Aorta (tissue), 5 donors: Measurements from ENCODE around the gene NIPBL. TPM values are rescaled to one million over a fixed set of nuclear protein-coding genes. Genes with fewer than 3 reads are reported as not detected.

ENCODE experiments used
- ATAC-seq: fragments of 200-7000 bp; cut with Tn5 transposase; one replicate; pipeline ENCODE4 v1.9.1; 2022; ENCODE audit warnings: moderate library complexity; ENCODE audit not compliant: low FRiP score
- DNase-seq, 2 donors: peaks; one replicate each; pipeline ENCODE4 v3.0.0-alpha.2; 2020
- H3K27ac ChIP-seq, 2 donors: one replicate each; pipeline ENCODE4 v1.5.1; 2013; ENCODE audit warnings: low read length in 2 of 2, mild to moderate bottlenecking in 2 of 2, moderate library complexity in 2 of 2, control low read depth in 1 of 2, inconsistent platforms in 1 of 2, low read depth in 1 of 2
- H3K27me3 ChIP-seq, 2 donors: one replicate each; pipeline ENCODE4 v1.6.1; 2013; ENCODE audit warnings: control low read depth in 1 of 2, low read length in 1 of 2, mild to moderate bottlenecking in 1 of 2, moderate library complexity in 1 of 2; ENCODE audit not compliant: insufficient read depth in 2 of 2, control insufficient read depth in 1 of 2
- H3K36me3 ChIP-seq, 2 donors: one replicate each; pipeline ENCODE4 v1.6.1; 2013; ENCODE audit warnings: control low read depth in 1 of 2, low read length in 1 of 2, mild to moderate bottlenecking in 1 of 2; ENCODE audit not compliant: insufficient read depth in 2 of 2, control insufficient read depth in 1 of 2
- H3K4me1 ChIP-seq, 2 donors: one replicate each; pipeline ENCODE4 v1.6.1; 2013; ENCODE audit warnings: low read length in 2 of 2, control low read depth in 1 of 2, mild to moderate bottlenecking in 1 of 2, moderate library complexity in 1 of 2; ENCODE audit not compliant: insufficient read depth in 2 of 2, control insufficient read depth in 1 of 2
- H3K4me3 ChIP-seq, 2 donors: one replicate each; pipeline ENCODE4 v1.5.1; 2013; ENCODE audit warnings: low read length in 2 of 2, control low read depth in 1 of 2, mild to moderate bottlenecking in 1 of 2
- H3K9me3 ChIP-seq: one replicate; pipeline ENCODE4 v1.6.1; 2013; ENCODE audit warnings: mild to moderate bottlenecking, low read length; ENCODE audit not compliant: control insufficient read depth
- WGBS, 2 donors: extraction: QIAGEN DNeasy Blood & Tissue Kit; methylation state at CpG; one replicate each; pipeline ENCODE4 v1.1.7; 2013; 5-methylcytosine and 5-hydroxymethylcytosine counted together
- intact Hi-C, 2 donors: fragments of 100-400 bp; cut with DNase I; formaldehyde crosslinking; loops; one replicate each; pipeline versions ENCODE4 v1.14.2 to v1.15.0; 2022
- polyA plus RNA-seq, 2 donors: library from polyadenylated mRNA; stranded (reverse); fragments of 200-250 nt; gene quantifications; one replicate each; pipeline ENCODE4 v1.2.3, GENCODE V29; 2013
- total RNA-seq, 2 donors: library from RNA; stranded (reverse); fragmentation: NEBNext Ultra II Directional; extraction: Animal tissue kit (Norgen Biotek cat#: 25700); gene quantifications; one replicate each; pipeline ENCODE4 v1.2.1, GENCODE V29; 2021
- donor health status: healthy with polysubstance abuse.
- donor health status: Bipolar disorder and iron deficiency.
- donor health status: DM: no; HTN: no; CAD: no.
- donor health status: DM: no; HTN: no; CAD: no.
- donor health status: DM: yes; HTN: yes; CAD: no.

Gene NIPBL
- total and polyA plus RNA-seq, 4 donors: 5.1 to 81.3 (median 40.0) TPM

- Histone ChIP-seq H3K27ac (no peak overlapping the region), H3K27me3 (no peaks in the 10 kb centered on the region), H3K4me3 (no peak overlapping the region), H3K9me3 (no peaks in the 10 kb centered on the region), H3K36me3 (no peaks in the 10 kb centered on the region), H3K4me1 (peaks cover 0 to 5% of the 10 kb centered on the region in 2 donors)
- intact Hi-C loops: no loop called here
- DNase-seq (no peak), ATAC-seq (no peak)
- 86 to 87% methylated on average over 2 of the region's 2 CpGs for WGBS, 2 donors
Measured at GRCh38 chr5:36953043-36953442, 76.5 kb downstream of the NIPBL start.

- Histone ChIP-seq H3K4me3 (no peak overlapping the region), H3K27ac (no peak overlapping the region), H3K27me3 (no peaks in the 10 kb centered on the region), H3K9me3 (no peaks in the 10 kb centered on the region), H3K4me1 (peaks cover 0 to 3% of the 10 kb centered on the region in 2 donors), H3K36me3 (peaks cover 0 to 2% of the 10 kb centered on the region in 2 donors)
- intact Hi-C loops: no loop called here
- DNase-seq: no peak
- WGBS, 2 donors: 66 to 74% methylated on average over 3 of the region's 3 CpGs
- no peak for ATAC-seq
Measured at GRCh38 chr5:36957953-36958537, 81.5 kb downstream of the NIPBL start.

- intact Hi-C loops: no loop called here
- no peaks in the 10 kb centered on the region for H3K9me3 ChIP-seq
- ATAC-seq (no peak), DNase-seq (no peak)
- H3K4me3 ChIP-seq: no peak overlapping the region
- H3K4me1 ChIP-seq: peaks cover 0 to 3% of the 10 kb centered on the region in 2 donors
- H3K36me3 ChIP-seq: peaks cover 0 to 2% of the 10 kb centered on the region in 2 donors
- H3K27ac ChIP-seq: no peak overlapping the region
- H3K27me3 ChIP-seq: no peaks in the 10 kb centered on the region
- WGBS, 2 donors: 92 to 96% methylated on average over 2 of the region's 2 CpGs
Measured at GRCh38 chr5:36958612-36959011, 82.0 kb downstream of the NIPBL start.

- ATAC-seq (no peak), DNase-seq (no peak)
Measured at GRCh38 chr5:36965179-36965578, 88.6 kb downstream of the NIPBL start.

GRCh38 chr5:36969700-36970395 lies 93.3 kb downstream of the NIPBL start:
- 97% methylated on average over 2 of the region's 2 CpGs for WGBS, 2 donors
- no peak for ATAC-seq

More at GRCh38 chr5:36965179-36965578, 88.6 kb downstream of the NIPBL start:
- no peaks in the 10 kb centered on the region for H3K9me3 ChIP-seq
- 100% methylated on average over 1 of the region's 1 CpG for WGBS, 2 donors
- H3K36me3 ChIP-seq: peaks cover 0 to 2% of the 10 kb centered on the region in 2 donors
- no peaks in the 10 kb centered on the region for H3K27me3 ChIP-seq
- intact Hi-C loops: no loop called here
- H3K27ac ChIP-seq: no peak overlapping the region
- no peaks in the 10 kb centered on the region for H3K4me1 ChIP-seq
- no peak overlapping the region for H3K4me3 ChIP-seq

GRCh38 chr5:36978196-36978595 lies 101.6 kb downstream of the NIPBL start:
- Histone ChIP-seq H3K4me1 (no peaks in the 10 kb centered on the region), H3K27ac (no peak overlapping the region), H3K9me3 (no peaks in the 10 kb centered on the region), H3K27me3 (no peaks in the 10 kb centered on the region), H3K36me3 (peaks cover 2 to 4% of the 10 kb centered on the region in 2 donors), H3K4me3 (no peak overlapping the region)
- DNase-seq (no peak), ATAC-seq (no peak)
- intact Hi-C loops: no loop called here

More at GRCh38 chr5:36969700-36970395, 93.3 kb downstream of the NIPBL start:
- intact Hi-C loops: no loop called here
- Histone ChIP-seq H3K36me3 (no peaks in the 10 kb centered on the region), H3K4me1 (no peaks in the 10 kb centered on the region), H3K4me3 (no peak overlapping the region), H3K27ac (no peak overlapping the region), H3K27me3 (no peaks in the 10 kb centered on the region), H3K9me3 (no peaks in the 10 kb centered on the region)
- no peak for DNase-seq

- intact Hi-C loops: no loop called here
- Histone ChIP-seq H3K27ac (no peak overlapping the region), H3K4me1 (no peaks in the 10 kb centered on the region), H3K4me3 (no peak overlapping the region), H3K27me3 (no peaks in the 10 kb centered on the region), H3K36me3 (peaks cover 0 to 4% of the 10 kb centered on the region in 2 donors), H3K9me3 (no peaks in the 10 kb centered on the region)
- DNase-seq (no peak), ATAC-seq (no peak)
- WGBS, 2 donors: 95 to 98% methylated on average over 1 of the region's 1 CpG
Measured at GRCh38 chr5:36982146-36982545, 105.6 kb downstream of the NIPBL start.

GRCh38 chr5:36985387-36985786 lies 108.8 kb downstream of the NIPBL start:
- no peaks in the 10 kb centered on the region for H3K27me3 ChIP-seq
- H3K9me3 ChIP-seq: no peaks in the 10 kb centered on the region
- ATAC-seq: no peak
- no peak overlapping the region for H3K27ac ChIP-seq
- 95 to 97% methylated on average over 10 of the region's 10 CpGs for WGBS, 2 donors
- no peaks in the 10 kb centered on the region for H3K4me1 ChIP-seq
- no peak for DNase-seq
- peaks cover 0 to 4% of the 10 kb centered on the region in 2 donors for H3K36me3 ChIP-seq
- intact Hi-C loops: no loop called here
- H3K4me3 ChIP-seq: no peak overlapping the region

- Histone ChIP-seq H3K27me3 (no peaks in the 10 kb centered on the region), H3K27ac (no peak overlapping the region), H3K36me3 (peaks cover 0 to 4% of the 10 kb centered on the region in 2 donors), H3K4me3 (no peak overlapping the region), H3K4me1 (no peaks in the 10 kb centered on the region), H3K9me3 (no peaks in the 10 kb centered on the region)
- intact Hi-C loops: no loop called here
- 97% methylated on average over 1 of the region's 1 CpG for WGBS, 2 donors
- DNase-seq (no peak), ATAC-seq (no peak)
Measured at GRCh38 chr5:36988396-36988795, 111.8 kb downstream of the NIPBL start.
